NCI-H345 treated with DMSO at 0.1 percent for 48 hours (cell line): ENCODE results near the gene EEF1AKMT4.
A peak's percentile ranks its signal among the peaks of the same experiment; 100 is the strongest.

Source experiments
- DNase-seq: peaks from one replicate; lab custom pipeline; 2025; ENCODE audit not compliant: unreplicated experiment; lab: John Stamatoyannopoulos, UW

EEF1AKMT4 gene

GRCh38 chr3:184249412-184250166 lies at the start of gene EEF1AKMT4:
TSS of gene EEF1AKMT4 (plus strand) at chr3:184249672. CDS start at chr3:184249695, 23 bp downstream.
- DNase-seq = peak; percentile 97

GRCh38 chr3:184200825-184201224 lies 48.6 kb upstream of the EEF1AKMT4 start:
- DNase-seq = no peak

- DNase-seq = no peak
Observed at GRCh38 chr3:184203526-184203925, 45.9 kb upstream of the EEF1AKMT4 start.

- DNase-seq = no peak
Observed at GRCh38 chr3:184209146-184209923, 40.1 kb upstream of the EEF1AKMT4 start.

GRCh38 chr3:184211297-184211696 lies 38.2 kb upstream of the EEF1AKMT4 start:
- no peak for DNase-seq

- no peak for DNase-seq
Observed at GRCh38 chr3:184211718-184212117, 37.8 kb upstream of the EEF1AKMT4 start.

- DNase-seq = no peak
Observed at GRCh38 chr3:184218814-184219213, 30.7 kb upstream of the EEF1AKMT4 start.

GRCh38 chr3:184222521-184222920 lies 27.0 kb upstream of the EEF1AKMT4 start:
- DNase-seq = no peak

GRCh38 chr3:184223946-184224345 lies 25.5 kb upstream of the EEF1AKMT4 start:
- no peak for DNase-seq

- peak; percentile 58 for DNase-seq
Observed at GRCh38 chr3:184227481-184227935, 22.0 kb upstream of the EEF1AKMT4 start.

GRCh38 chr3:184228376-184229137 lies 20.9 kb upstream of the EEF1AKMT4 start:
- no peak for DNase-seq

GRCh38 chr3:184229394-184230080 lies 19.9 kb upstream of the EEF1AKMT4 start, which contains the start of gene VWA5B2:
TSS of gene VWA5B2 (plus strand) at chr3:184229585. CDS start at chr3:184230529, 944 bp downstream.
- peak; percentile 82 for DNase-seq

- DNase-seq = peak; percentile 51
Observed at GRCh38 chr3:184230081-184230602, 19.3 kb upstream of the EEF1AKMT4 start.

GRCh38 chr3:184230603-184231528 lies 18.6 kb upstream of the EEF1AKMT4 start:
- DNase-seq = no peak

- no peak for DNase-seq
Observed at GRCh38 chr3:184231671-184232070, 17.8 kb upstream of the EEF1AKMT4 start.

- DNase-seq = no peak
Observed at GRCh38 chr3:184233127-184233843, 16.2 kb upstream of the EEF1AKMT4 start.

GRCh38 chr3:184234224-184234623 lies 15.2 kb upstream of the EEF1AKMT4 start:
- DNase-seq = no peak

- DNase-seq = no peak
Observed at GRCh38 chr3:184234671-184235380, 14.6 kb upstream of the EEF1AKMT4 start.
